A204.1 (cell line): ENCODE measurements around the gene DOCK2.

Source experiments
- FAIRE-seq: peaks from 2 replicates; lab custom pipeline; 2012; peaks lifted over from hg19 to GRCh38; lab: Jason Lieb, UNC

DOCK2 gene

DNA sequence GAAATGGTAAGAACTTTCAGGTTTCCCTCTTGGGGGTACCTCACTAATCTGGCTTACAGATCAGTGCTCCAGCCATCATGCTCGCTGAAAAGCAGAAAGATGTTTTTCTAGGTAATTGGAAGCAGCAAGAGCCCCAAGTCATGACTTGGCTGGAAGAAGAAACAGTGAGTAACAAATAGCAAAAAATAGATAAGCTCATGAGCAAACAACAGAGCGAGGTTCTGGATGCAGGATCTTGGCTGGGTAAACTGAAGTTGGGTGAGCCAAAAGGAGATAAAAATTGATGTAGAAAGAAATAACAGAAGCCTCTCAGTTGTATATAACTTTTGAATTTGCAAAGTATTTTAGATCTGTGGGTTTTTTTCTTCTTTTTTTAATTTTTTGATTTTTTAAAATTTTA, 233.1 kb downstream of the DOCK2 start:
- no peak for FAIRE-seq

- FAIRE-seq: no peak
These were observed 234.9 kb downstream of the DOCK2 start for GRCh38 chr5:169871826-169872490.

- no peak for FAIRE-seq
These were observed 236.6 kb downstream of the DOCK2 start for GRCh38 chr5:169873642-169874041.

- FAIRE-seq: no peak
These were observed 237.5 kb downstream of the DOCK2 start for GRCh38 chr5:169874621-169875020.

- no peak for FAIRE-seq
These were observed 238.1 kb downstream of the DOCK2 start for GRCh38 chr5:169875091-169875728.

DNA sequence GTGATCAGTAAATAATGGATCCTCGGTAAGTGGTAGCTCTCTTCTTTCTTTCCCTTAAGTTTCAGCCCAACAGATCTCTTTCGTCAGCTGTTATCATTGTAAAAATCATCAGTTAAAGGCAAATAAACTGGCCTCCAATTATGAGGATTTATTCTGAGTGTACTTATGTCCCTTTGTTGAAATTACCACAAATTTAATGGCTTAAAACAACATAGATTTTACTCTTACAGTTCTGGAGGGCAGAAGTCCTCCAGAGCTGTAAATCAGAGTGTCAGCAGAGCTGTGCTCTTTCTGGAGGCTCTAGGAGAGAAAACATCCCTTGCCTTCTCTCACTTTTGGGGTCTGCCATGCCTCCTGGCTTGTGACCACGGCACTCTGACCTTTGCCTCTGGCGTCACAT, 238.7 kb downstream of the DOCK2 start:
- no peak for FAIRE-seq

DNA sequence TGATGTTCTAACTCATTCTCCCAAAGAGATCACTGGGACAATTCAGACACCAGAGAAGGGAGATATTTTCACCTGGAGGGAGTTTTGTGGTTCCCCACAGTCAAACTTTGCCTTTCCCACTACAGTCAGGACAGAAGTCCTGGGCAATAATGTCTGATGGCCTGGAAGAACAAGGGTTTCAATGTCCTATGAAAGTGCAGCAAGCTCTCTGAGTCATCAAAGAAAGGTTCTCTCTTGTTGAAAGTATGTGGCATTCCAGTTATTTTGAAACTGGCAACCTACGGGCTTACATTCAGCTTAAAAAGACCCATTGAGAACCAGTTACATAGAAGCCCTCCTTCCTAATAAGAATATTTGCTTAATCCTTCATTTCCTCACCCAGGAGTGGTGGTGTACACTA, 239.3 kb downstream of the DOCK2 start:
- no peak for FAIRE-seq

- FAIRE-seq: no peak
These were observed 243.1 kb downstream of the DOCK2 start for GRCh38 chr5:169880012-169880663.

GRCh38 chr5:169880785-169881184, 243.7 kb downstream of the DOCK2 start:
- no peak for FAIRE-seq

- no peak for FAIRE-seq
These were observed 244.7 kb downstream of the DOCK2 start for GRCh38 chr5:169881702-169882303.

DNA sequence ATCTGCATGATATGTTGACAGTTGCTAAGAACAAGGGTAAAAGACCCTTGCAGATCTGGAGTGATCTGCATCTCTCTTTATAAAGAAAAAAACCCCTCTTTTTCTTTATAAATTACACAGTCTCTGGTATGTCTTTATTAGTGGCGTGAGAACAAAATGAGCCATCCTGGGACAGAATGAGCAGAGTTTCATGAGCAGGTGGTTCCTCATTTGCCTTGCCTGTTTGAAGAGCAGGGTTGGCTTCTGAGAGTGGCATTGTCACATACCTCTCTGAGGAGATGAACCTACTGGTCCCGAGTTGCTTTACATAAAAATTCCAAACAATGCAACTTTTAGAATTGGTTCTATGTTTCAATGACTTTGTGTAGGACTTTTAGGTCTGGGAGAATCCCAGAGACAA, 249.0 kb downstream of the DOCK2 start:
- no peak for FAIRE-seq

DNA sequence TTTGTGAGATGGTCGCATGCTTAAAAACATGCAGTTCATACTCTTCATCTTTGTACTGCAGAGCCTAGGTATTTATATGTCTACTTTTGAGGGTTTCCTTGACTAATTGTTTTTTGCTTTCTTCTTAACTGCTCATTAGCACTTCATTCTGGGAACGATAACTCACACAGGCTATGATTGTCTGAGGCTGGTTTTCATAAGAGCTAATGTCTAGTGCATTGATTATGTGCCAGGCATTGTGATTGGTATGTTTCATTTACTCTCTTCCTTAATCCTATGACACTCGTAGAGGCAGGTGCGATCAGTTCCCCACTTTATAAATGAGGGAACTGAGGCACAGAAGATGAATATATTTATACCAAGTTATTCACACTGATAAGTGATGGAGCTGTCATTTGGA, 249.6 kb downstream of the DOCK2 start:
- FAIRE-seq: no peak

DNA sequence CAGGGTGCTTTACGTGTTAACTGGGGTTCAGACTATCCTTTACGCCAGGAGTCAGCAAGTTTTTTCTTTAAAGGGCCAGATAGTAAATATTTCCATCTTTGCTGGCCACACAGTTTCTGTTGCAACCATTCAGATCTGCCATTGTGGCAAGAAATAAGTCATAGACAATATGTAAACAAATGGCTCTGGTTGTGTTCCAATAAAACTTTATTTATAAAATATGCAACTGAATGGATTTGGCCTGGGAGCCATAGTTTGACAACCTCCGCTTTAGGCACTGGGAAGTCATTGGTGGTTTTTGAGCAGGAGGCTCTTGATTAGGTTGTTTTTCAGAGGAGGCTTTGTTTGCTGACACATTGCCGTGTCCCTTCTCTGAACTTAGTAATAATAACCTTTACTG, 252.5 kb downstream of the DOCK2 start:
- no peak for FAIRE-seq

DNA sequence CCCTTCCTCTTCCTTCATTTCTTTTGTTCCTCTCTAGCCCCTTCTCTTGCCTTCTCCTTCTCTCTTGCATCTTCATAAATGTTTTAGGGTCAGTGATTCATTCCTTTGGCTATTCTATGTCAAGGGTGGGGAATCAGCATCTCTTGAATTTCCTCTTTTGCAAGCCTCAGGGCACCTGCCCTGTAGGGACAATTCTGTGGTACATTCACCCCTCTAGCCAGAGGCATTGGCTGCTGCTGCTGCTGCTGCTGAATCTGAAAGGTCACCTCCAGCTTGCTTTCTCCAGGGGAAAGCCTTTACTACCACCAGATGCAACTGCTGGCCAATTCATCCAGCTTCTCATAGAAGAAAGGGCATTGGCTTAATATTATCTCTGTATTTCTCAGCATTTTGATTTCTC, 255.9 kb downstream of the DOCK2 start:
- FAIRE-seq: no peak

DNA sequence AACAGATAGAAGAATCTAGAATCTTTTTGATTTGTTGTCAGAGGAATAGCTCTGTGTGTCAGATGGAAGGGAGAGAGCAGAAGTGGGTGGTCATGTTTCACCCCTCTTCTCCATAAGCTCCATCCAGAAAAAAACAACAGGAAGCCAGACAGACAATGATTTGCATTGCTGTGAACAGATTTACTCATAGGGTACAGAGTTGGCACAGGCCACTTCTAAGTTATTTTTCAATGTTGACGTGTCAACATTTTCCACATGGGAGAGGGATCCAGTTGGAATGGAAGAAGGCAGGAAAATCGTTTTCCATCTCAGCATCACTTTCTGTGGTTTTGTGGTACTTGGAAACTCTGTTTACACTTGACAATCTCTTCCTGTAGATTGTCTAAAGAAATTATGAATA, 256.5 kb downstream of the DOCK2 start:
- FAIRE-seq: no peak

GRCh38 chr5:169895926-169896325, 258.9 kb downstream of the DOCK2 start:
- no peak for FAIRE-seq

GRCh38 chr5:169897481-169897880, 260.4 kb downstream of the DOCK2 start:
- FAIRE-seq: no peak

DNA sequence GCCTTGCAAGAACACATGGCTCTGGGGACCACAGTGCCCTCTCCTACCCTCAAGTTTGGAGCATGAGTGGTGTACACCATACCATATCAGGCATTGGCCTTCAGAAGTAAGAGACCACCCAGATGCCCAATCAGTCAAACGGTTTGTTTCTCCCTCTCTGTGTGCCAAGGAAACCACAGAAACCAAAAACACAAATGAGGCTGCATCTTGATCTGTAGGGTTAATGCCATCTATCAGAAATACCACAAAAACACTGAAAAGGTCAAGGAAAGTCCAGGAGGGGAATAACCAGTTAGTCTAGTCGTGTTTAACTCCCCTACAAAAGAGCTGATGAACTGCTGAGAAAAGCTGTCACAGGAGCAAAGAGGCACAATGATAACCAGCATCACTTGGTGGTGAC, 264.8 kb downstream of the DOCK2 start:
- FAIRE-seq: no peak

- FAIRE-seq: no peak
These were observed 267.0 kb downstream of the DOCK2 start for GRCh38 chr5:169904059-169904458.

DNA sequence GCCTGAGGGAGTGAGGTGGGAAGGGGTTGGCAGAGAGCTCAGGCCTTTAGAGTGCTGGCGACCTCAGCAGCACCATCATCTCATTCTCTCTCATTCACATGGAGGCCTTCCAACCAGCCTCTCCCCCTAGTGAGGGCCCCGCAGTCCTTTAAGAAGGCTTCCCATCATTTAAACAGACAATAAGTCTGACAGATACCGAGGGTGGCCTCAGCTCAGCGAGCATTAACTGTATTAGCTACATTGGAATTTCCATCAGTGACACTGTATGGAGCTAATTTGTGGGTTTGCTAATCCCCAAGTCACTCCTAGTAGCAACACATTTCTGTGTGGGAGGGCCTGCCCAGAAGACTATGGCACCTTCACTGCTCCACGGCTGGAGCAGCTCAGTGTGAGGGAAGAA, 267.4 kb downstream of the DOCK2 start:
- FAIRE-seq: no peak

GRCh38 chr5:169905017-169905416, 267.9 kb downstream of the DOCK2 start:
- no peak for FAIRE-seq

GRCh38 chr5:169906745-169907649, 269.9 kb downstream of the DOCK2 start:
- FAIRE-seq: no peak
